Measurements from ENCODE around the gene NACC2.

DNA sequence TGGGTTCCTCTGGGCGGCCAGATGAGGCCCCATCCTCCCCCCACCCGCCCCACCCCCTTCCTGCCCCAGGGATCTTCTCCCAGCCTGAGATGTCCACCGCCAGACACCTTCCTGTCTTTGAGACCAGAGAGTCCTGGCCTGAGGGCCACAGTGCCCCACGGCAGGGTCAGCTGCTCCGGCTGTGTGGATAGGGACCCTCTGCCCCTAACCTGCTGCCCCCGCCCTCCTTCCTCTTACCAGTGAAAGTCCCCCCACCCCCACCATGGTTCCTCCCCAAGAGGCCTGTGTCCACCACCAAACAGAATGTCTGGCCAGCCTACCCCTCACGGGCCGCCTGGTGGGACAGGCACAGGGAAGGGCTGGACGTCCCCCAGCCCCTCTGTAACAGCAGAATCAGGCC, 90.9 kb downstream of the NACC2 start:
- TF ChIP-seq, protein P1, sequence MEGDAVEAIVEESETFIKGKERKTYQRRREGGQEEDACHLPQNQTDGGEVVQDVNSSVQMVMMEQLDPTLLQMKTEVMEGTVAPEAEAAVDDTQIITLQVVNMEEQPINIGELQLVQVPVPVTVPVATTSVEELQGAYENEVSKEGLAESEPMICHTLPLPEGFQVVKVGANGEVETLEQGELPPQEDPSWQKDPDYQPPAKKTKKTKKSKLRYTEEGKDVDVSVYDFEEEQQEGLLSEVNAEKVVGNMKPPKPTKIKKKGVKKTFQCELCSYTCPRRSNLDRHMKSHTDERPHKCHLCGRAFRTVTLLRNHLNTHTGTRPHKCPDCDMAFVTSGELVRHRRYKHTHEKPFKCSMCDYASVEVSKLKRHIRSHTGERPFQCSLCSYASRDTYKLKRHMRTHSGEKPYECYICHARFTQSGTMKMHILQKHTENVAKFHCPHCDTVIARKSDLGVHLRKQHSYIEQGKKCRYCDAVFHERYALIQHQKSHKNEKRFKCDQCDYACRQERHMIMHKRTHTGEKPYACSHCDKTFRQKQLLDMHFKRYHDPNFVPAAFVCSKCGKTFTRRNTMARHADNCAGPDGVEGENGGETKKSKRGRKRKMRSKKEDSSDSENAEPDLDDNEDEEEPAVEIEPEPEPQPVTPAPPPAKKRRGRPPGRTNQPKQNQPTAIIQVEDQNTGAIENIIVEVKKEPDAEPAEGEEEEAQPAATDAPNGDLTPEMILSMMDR (IDR thresholded peaks at IDR 0.05) = no peak
- no peak for TF ChIP-seq POLR2A (IDR thresholded peaks at IDR 0.05)
